ENCODE measurements around the gene PRKCH.

Gene PRKCH

DNA sequence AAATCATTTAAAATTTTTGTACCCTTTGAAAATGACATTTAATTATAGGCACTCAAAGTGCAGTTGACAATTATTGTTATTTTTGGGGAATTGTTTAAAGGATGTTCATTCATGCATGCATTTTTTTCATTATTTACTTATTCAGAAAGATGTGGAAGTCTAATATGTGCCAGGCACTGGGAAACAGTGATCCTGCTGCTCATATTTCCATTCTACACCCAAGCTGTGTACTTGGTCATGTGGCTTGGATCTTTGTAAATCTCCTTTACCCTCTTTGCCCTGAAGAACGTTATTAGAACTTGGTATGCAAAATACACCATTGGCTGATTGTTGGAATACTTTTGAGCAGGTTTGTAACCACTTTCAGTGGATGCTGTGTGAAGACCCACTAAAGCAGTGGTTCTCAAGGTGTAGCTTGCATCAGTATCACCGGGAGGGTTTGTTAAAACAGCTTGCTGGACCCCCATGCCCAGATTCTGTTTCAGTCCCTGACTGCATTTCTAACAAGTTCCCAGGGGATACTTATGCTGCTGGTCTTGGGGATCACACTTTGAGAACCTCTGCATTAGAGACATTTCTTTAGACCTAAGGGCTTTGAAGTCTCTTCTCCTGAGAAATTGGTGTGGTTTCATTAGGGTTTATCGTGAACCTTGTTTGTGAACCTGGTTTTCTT is 47.5 kb downstream of the PRKCH start:
- DNase-seq = no peak

DNA sequence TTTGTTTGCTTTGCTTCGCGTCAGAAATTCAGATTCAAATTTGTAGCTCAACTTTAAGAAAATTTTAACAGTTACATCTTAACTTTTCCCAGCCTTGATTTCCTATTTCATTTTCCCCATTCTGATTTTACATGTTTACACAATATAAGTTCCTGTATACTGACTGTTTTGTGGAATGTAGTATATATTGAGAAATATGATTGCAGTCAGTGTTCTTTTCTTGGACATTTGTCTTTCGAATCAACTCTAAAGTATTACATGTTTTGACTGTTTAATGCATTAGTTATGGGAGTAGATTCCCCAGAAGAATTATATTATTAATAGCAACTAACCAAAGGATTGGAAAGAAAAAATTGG is 48.1 kb downstream of the PRKCH start:
- no peak for DNase-seq

DNA sequence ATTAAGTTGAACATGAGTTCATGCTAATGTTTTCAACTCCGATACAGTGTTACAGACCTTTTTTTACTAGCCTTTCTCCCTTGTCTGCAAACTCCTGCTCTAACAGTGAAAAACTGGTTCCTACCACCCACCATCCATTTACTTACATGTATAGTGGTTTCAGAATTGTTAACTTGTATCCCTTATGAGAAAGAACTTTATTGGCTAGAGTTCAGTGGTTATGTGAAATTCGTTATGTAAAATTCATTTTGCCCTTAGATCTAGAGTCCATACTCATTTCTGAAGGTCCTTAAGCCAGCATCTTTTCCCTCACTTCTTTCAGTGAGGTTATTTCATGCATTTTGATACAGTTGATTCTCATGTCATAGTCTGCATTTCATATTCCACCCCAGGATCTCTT is 51.0 kb downstream of the PRKCH start:
- DNase-seq = no peak

GRCh38 chr14:61372842-61373555 is 51.6 kb downstream of the PRKCH start:
- DNase-seq = no peak

DNA sequence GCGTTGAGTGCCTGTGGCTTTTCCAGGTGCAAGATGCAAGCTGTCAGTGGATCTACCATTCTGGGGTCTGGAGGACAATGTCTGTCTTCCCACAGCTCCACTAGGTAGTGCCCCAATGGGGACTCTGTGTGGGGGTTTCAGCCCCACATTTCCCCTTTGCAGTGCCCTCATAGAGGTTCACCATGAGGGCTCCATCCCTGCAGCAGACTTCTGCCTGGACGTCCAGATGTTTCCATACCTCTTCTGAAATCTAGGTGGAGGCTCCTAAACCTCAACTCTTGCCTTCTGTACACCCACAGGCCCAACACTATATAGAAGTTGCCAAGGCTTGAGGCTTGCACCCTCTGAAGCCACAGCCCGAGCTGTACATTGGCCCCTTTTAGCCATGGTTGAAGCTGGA is 52.9 kb downstream of the PRKCH start:
- no peak for DNase-seq

GRCh38 chr14:61375218-61375617 is 53.8 kb downstream of the PRKCH start:
- no peak for DNase-seq

DNA sequence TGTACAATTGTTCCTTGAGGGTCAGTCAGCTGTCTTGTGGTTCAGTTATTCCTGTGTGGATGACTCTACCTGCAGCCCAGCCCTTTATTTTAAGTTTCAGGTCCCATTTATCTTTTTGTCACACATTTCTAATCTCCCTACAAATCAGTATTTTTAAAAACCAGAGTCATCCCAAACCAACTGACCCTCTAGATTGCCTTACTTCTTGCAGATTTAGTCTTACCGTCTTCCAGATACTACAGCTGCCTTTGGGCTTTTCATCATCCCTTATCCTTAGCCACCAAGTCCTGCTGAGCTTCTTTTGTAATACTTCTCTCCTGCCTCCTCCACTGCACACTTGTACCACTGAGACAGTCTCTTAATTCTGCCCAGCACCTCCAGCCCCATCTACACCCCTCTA is 54.9 kb downstream of the PRKCH start:
- no peak for DNase-seq

DNA sequence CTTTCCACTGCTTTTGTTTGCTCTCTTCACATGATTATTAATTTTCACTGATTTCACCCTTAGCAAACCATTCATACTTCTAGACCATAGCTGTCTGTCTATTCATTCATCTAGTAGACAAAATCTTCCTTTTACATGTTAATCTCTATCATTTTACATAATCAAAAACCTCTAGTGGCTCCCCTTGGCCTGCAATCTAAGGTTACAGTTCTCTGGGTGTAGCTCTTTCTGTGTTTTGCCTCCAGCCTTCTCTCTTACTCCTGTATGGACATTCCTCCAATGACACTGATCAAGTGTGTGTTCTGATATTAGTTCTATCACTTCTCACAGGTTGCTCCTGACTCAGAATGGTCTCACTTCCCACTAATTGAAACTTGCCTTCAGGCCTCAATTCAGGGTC is 56.4 kb downstream of the PRKCH start:
- DNase-seq = no peak

DNA sequence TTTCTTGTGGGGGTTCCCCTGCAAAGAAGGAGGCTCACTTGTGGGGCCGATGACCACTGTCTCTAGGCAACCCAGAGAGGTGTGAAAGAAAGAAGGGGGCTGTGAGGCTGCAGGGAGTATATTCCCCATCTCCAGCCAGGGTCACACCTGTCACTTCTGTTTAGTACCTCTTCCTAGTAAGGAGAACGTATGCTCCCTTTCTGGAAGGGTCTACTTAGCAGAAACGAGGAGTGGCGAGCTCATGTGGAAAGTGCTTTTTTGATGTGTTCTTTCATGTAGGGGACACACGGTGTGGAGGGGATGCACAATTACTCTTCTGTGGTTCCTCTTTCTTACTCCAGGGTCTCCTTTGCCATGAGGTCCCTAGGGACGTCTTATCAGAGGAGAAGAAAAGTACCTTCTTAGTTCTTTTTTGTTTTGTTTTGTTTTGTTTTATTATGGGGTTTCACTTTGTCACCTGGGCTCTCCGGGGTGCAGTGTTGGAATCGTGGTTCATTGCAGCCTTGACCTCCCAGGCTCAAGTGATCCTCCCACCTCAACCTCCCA is 58.3 kb downstream of the PRKCH start:
- no peak for DNase-seq

- DNase-seq = no peak
Measured at GRCh38 chr14:61380984-61381383, 59.6 kb downstream of the PRKCH start.

DNA sequence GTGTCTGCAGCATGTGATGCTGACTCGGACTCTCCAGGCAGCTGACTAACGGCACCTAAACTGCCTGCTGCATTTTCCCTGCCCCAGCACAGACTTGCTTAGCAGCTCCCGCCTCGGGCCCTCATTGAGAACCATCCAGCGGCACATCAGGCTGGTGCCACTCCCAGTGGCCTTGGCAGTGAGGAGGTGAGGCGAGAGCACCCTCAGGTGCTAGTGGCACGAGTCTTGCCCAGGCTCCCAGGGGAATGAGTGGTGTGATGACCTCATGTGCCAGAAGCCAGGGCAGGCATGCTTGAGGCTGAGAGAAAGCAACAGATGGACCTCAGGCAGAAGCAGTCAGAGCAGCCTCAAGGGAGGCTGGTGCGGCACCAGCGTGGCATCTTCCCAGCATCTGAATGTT is 60.2 kb downstream of the PRKCH start:
- no peak for DNase-seq

GRCh38 chr14:61382842-61383241 is 61.5 kb downstream of the PRKCH start:
- DNase-seq = no peak

DNA sequence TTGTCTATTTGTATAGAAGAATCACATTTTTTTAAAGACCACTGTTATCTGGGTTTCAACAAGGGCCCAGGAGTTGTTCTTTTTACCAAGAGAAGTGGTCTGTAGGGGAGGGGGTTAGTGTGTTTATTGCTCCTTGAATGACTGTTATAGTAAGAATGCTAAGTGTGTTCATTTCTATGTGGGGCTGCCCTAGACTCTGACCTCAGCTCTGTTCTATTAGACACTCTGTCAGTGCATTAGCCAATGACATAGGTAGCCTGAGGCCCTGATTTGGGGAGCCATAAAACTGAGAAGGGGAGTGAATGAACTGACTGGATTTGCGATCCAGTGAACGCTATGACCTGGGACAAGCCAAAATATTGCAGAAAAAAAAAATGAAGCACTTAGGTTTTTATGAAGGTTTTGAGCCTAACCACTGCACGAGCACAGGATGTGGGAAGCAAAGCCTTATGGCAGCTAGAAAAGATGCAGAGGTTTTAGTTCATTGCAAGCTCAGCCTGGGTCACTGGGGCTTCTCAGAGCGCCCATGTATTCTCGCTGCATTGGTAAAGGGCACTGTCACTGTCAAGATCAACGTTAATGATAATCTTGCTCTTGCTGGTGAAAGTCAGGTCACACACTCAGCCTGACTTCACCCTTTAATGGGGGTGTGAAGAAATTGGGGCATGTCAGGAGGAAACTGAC is 63.8 kb downstream of the PRKCH start:
- peak in 1 of 2 experiments; percentile 44 for DNase-seq

GRCh38 chr14:61386173-61386772 is 64.9 kb downstream of the PRKCH start:
- no peak for DNase-seq

DNA sequence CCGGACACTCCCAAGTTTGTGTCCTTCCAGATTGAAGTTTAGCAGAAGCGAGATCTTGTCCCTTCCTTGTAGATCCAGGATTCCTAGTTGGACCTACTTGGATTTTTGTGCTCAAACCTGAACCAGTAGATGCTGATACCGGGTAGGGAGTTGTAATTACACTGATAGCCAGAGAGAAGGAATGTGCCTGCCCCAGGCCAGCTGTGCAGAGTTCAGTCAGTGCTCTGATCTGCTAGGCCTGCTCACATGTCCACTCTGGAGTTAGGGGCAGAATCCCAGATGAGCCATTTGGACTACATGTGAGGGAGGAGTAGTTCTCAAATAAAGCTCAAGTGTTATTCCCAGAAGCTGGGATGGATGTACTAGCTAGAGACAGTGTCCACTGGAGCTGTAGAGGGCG is 65.7 kb downstream of the PRKCH start:
- DNase-seq = no peak

DNA sequence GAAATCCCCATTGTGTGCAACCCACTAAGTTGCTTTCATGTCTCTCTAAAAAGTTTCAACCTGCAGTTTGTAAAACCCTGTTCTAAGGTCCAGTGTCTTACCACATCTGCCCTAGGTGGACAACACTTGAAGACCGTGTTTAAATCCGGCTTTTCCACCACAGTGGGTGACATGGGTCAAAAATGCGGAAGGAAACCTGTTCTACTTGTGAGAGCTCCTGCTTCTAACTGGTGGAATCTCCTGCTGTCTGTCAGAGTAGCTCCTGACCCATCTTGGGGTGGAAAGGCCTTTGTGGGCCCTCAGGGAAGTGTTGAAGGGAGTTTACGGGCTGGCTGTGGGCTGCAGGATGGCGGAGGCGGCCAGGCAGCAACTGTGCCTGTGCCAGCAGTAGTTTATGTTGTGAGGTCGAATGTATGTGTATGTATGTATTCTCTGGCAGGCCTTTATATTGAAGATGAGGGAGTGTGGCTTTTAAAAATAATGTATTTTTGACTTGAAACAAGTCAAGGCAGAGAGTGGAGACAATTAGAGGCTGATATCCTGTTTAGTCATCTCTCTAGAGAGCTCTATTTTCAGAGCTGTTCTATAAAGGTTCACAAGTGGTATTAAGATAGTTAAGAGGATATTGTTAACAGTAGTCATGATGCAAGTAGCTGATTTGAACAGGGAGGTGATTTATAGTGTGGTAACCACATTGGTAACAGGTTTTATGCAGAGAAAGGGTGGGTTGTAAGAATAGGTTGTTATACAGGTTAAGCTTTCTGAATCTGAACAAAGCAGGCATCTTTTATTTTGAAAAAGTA is 67.0 kb downstream of the PRKCH start:
- peak; percentile 41 to 55 for DNase-seq

GRCh38 chr14:61388976-61389576 is 67.7 kb downstream of the PRKCH start:
- DNase-seq = peak in 1 of 2 experiments; percentile 35

DNA sequence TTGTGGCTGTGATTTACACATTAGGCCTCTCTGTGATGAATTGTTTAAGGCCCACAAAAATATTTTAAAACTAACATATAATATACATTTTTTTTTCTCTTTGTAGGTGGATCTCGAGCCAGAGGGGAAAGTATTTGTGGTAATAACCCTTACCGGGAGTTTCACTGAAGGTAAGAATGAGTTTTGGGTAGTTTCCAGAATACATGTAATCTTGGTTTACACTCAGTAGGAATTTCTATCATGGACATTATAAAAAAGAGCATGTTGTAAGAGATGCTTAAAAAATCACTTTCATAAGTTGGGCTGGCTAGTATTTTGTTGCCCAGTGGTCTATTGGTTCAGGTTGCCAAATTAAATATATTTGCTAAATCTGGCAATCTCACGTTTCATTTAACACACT is 69.7 kb downstream of the PRKCH start:
- no peak for DNase-seq

- no peak for DNase-seq
Measured at GRCh38 chr14:61392297-61392696, 70.9 kb downstream of the PRKCH start.

GRCh38 chr14:61394542-61394941 is 73.2 kb downstream of the PRKCH start:
- no peak for DNase-seq

- DNase-seq = no peak
Measured at GRCh38 chr14:61395115-61395725, 73.8 kb downstream of the PRKCH start.

- no peak for DNase-seq
Measured at GRCh38 chr14:61396279-61396678, 74.9 kb downstream of the PRKCH start.

Measured in activated CD4-positive, alpha-beta T cell treated with anti-CD3 and anti-CD28 coated beads, Interleukin-2, amount 50 U/mL, for 48 hours (primary cell).